HCT116 (cell line): ENCODE results near the gene OSBPL1A. TPM values are rescaled to one million over a fixed set of nuclear protein-coding genes. Genes with fewer than 3 reads are reported as not detected.

ENCODE experiments used
- ATAC-seq: fragments of 200-7000 bp; cut with Tn5 transposase; 2 replicates; pipeline ENCODE4 v1.9.1; 2020; ENCODE audit warnings: mild to moderate bottlenecking, moderate library complexity
- BruUV-seq: library from RNA; stranded (reverse); fragments of 400-500 nt; replicated peaks from 2 replicates; lab custom pipeline; 2021; lab: Mats Ljungman, UMichigan
- CTCF ChIA-PET: fragments of 300-600 bp; sonication (Branson Sonifier 250); formaldehyde crosslinking; loops from one replicate; lab custom pipeline; 2021; ENCODE audit warnings: antibody characterized with exemption; lab: Charles Lee
- POLR2A ChIA-PET: fragments of 300-600, 350-600 bp; sonication (Branson Sonifier 250); formaldehyde crosslinking; loops from one replicate; lab custom pipeline; 2021; ENCODE audit warnings: antibody characterized with exemption; lab: Charles Lee
- RAD21 ChIA-PET, 2 experiments: fragments of 300-600 bp; sonication (Branson Sonifier 250); formaldehyde crosslinking; loops; one replicate each; lab custom pipeline; 2023; ENCODE audit warnings: low total read pairs in 2 of 2; ENCODE audit not compliant: uncharacterized antibody in 2 of 2, unreplicated experiment in 2 of 2, low non-redundant PET in 1 of 2; lab: Charles Lee
- DNase-seq: peaks from one replicate; pipeline ENCODE4 v3.0.0-alpha.2; 2010; ENCODE audit warnings: low read depth, low spot score
- H2AFZ ChIP-seq: fragments of 200-600 bp; shearing (Covaris generic), sonication (generic); 2 replicates; pipeline ENCODE4 v1.6.1; 2017; ENCODE audit warnings: low read depth, mixed run types, mixed read lengths, antibody characterized with exemption, low read length; ENCODE audit not compliant: poor library complexity, severe bottlenecking
- H3K27ac ChIP-seq: 2 replicates; pipeline ENCODE4 v1.5.1; 2012; ENCODE audit warnings: low read depth, low read length
- H3K27me3 ChIP-seq: fragments of 200-600 bp; sonication (generic); 2 replicates; pipeline ENCODE4 v1.6.1; 2016; ENCODE audit warnings: mixed run types, low read length, mixed read lengths; ENCODE audit not compliant: insufficient read depth
- H3K36me3 ChIP-seq, 2 experiments: fragments of 200-500 bp in 1 of 2; fragments of 200-600 bp in 1 of 2; sonication (Bioruptor generic) in 1 of 2; sonication (generic) in 1 of 2; 2 replicates each; pipeline versions ENCODE4 v1.5.1 to v1.6.1; 2014 to 2016; ENCODE audit warnings: low read length in 2 of 2, inconsistent platforms in 1 of 2, mixed read lengths in 1 of 2, mixed run types in 1 of 2; ENCODE audit not compliant: insufficient read depth in 2 of 2, control insufficient read depth in 1 of 2
- H3K4me1 ChIP-seq, 2 experiments: fragments of 200-600 bp in 1 of 2; sonication (generic) in 1 of 2; 2 replicates each; pipeline versions ENCODE4 v1.5.1 to v1.6.1; 2012 to 2017; ENCODE audit warnings: low read length in 2 of 2, inconsistent platforms in 1 of 2, mild to moderate bottlenecking in 1 of 2, mixed read lengths in 1 of 2, mixed run types in 1 of 2, moderate library complexity in 1 of 2; ENCODE audit not compliant: insufficient read depth in 2 of 2, control insufficient read depth in 1 of 2
- H3K4me2 ChIP-seq: fragments of 200-600 bp; sonication (generic); 2 replicates; pipeline ENCODE4 v1.6.1; 2017; ENCODE audit warnings: mixed run types, low read length, mixed read lengths
- H3K4me3 ChIP-seq, 2 experiments: fragments of 200-600 bp in 1 of 2; sonication (generic) in 1 of 2; replicated peaks in 1 of 2; 2 replicates each; pipeline ENCODE4 v1.5.1; 2011 to 2016; ENCODE audit warnings: low read length in 2 of 2, control low read depth in 1 of 2, low read depth in 1 of 2, mild to moderate bottlenecking in 1 of 2, mixed read lengths in 1 of 2, mixed run types in 1 of 2
- H3K79me2 ChIP-seq: fragments of 200-600 bp; sonication (generic); 2 replicates; pipeline ENCODE4 v1.6.1; 2017; ENCODE audit warnings: mild to moderate bottlenecking, mixed run types, low read length, moderate library complexity, mixed read lengths; ENCODE audit not compliant: insufficient read depth
- H3K9ac ChIP-seq: fragments of 200-600 bp; sonication (generic); 2 replicates; pipeline ENCODE4 v1.6.1; 2016; ENCODE audit warnings: low read length, mixed read lengths
- H3K9me2 ChIP-seq: fragments of 200-600 bp; sonication (generic), shearing (Covaris generic); 2 replicates; pipeline ENCODE4 v1.6.1; 2017; ENCODE audit warnings: mixed run types, mild to moderate bottlenecking, moderate library complexity; ENCODE audit not compliant: insufficient read depth
- H3K9me3 ChIP-seq, 2 experiments: fragments of 200-500 bp in 1 of 2; fragments of 200-600 bp in 1 of 2; sonication (Bioruptor generic) in 1 of 2; sonication (generic) in 1 of 2; 2 replicates each; pipeline ENCODE4 v1.6.1; 2014 to 2017; ENCODE audit warnings: low read length in 2 of 2, mixed read lengths in 2 of 2, inconsistent platforms in 1 of 2, low read depth in 1 of 2, mild to moderate bottlenecking in 1 of 2, mixed run types in 1 of 2, moderate library complexity in 1 of 2; ENCODE audit not compliant: control insufficient read depth in 1 of 2, insufficient read depth in 1 of 2
- H4K20me1 ChIP-seq: fragments of 200-600 bp; sonication (generic), shearing (Covaris generic); 2 replicates; pipeline ENCODE4 v1.6.1; 2017; ENCODE audit warnings: mixed run types, mild to moderate bottlenecking, moderate library complexity; ENCODE audit not compliant: insufficient read depth
- CTCF ChIP-seq, 3 experiments: fragments of 200-600 bp in 1 of 3; sonication (generic) in 1 of 3; IDR thresholded peaks in 2 of 3; conservative IDR thresholded peaks in 1 of 3; 2 replicates each; pipeline ENCODE4 v1.5.1; 2012 to 2017; ENCODE audit warnings: low read depth in 2 of 3, low read length in 2 of 3, antibody characterized with exemption in 1 of 3, borderline replicate concordance in 1 of 3, control low read depth in 1 of 3, mild to moderate bottlenecking in 1 of 3, mixed read lengths in 1 of 3, mixed run types in 1 of 3, moderate library complexity in 1 of 3; ENCODE audit not compliant: insufficient read depth in 1 of 3
- JUND ChIP-seq: IDR thresholded peaks from 2 replicates; pipeline ENCODE4 v1.6.1; 2012
- ZFX ChIP-seq: fragments of 450-650 bp; IDR thresholded peaks from 2 replicates; pipeline ENCODE4 v1.6.1; 2017
- intact Hi-C: fragments of 100-400 bp; cut with micrococcal nuclease; formaldehyde crosslinking; loops from 2 replicates; pipeline ENCODE4 v1.10.0; 2022
- total RNA-seq: library from RNA; stranded (reverse); gene quantifications from one replicate; pipeline ENCODE4 v1.2.1, GENCODE V29; 2021; ENCODE audit not compliant: unreplicated experiment
- TF ChIP-seq, protein P1 (sequence below): IDR thresholded peaks from 2 replicates; pipeline ENCODE4 v1.6.1; 2012; ENCODE audit warnings: low read depth

OSBPL1A gene
- total RNA-seq, 1 experiment from 2014 or later = 18.9 TPM

- Histone ChIP-seq H3K4me3 (no peak overlapping the region), H3K4me2 (no peak overlapping the region), H4K20me1 (no peaks in the 10 kb centered on the region), H3K79me2 (peaks cover 5% of the 10 kb centered on the region; the same call in 1 of the 2 replicates), H2AFZ (no peak overlapping the region), H3K27me3 (no peaks in the 10 kb centered on the region), H3K9me2 (no peaks in the 10 kb centered on the region), H3K36me3 (no peaks in the 10 kb centered on the region), H3K9me3 (no peaks in the 10 kb centered on the region), H3K4me1 (no peaks in the 10 kb centered on the region), H3K9ac (no peak overlapping the region), H3K27ac (no peak overlapping the region)
- DNase-seq (no peak), ATAC-seq (no peak)
- intact Hi-C loops = no loop called here
- ChIA-PET POLR2A (no interaction called here), RAD21 (no interaction called here), CTCF (no interaction called here)
- no TSS peak for BruUV-seq
- TF ChIP-seq JUND = no peak
- TF ChIP-seq, protein P1, sequence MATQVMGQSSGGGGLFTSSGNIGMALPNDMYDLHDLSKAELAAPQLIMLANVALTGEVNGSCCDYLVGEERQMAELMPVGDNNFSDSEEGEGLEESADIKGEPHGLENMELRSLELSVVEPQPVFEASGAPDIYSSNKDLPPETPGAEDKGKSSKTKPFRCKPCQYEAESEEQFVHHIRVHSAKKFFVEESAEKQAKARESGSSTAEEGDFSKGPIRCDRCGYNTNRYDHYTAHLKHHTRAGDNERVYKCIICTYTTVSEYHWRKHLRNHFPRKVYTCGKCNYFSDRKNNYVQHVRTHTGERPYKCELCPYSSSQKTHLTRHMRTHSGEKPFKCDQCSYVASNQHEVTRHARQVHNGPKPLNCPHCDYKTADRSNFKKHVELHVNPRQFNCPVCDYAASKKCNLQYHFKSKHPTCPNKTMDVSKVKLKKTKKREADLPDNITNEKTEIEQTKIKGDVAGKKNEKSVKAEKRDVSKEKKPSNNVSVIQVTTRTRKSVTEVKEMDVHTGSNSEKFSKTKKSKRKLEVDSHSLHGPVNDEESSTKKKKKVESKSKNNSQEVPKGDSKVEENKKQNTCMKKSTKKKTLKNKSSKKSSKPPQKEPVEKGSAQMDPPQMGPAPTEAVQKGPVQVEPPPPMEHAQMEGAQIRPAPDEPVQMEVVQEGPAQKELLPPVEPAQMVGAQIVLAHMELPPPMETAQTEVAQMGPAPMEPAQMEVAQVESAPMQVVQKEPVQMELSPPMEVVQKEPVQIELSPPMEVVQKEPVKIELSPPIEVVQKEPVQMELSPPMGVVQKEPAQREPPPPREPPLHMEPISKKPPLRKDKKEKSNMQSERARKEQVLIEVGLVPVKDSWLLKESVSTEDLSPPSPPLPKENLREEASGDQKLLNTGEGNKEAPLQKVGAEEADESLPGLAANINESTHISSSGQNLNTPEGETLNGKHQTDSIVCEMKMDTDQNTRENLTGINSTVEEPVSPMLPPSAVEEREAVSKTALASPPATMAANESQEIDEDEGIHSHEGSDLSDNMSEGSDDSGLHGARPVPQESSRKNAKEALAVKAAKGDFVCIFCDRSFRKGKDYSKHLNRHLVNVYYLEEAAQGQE = no peak
- TF ChIP-seq ZFX = no peak
- no peak for TF ChIP-seq CTCF (IDR thresholded peaks at IDR 0.05 in 2 of 3, conservative IDR thresholded peaks at IDR 0.05 in 1 of 3; ENCODE audit: borderline replicate concordance in 1 of 3, insufficient read depth in 1 of 3, low read depth in 2 of 3, low read length in 2 of 3)
Measured at GRCh38 chr18:24246143-24246542, 151.5 kb downstream of the OSBPL1A start.
